Stimulated activated CD8-positive, alpha-beta memory T cell treated with anti-CD3 and anti-CD28 coated beads, Interleukin-4, amount 100 ng/mL, for 4 hours (primary cell): ENCODE results near the gene C4A.
A peak's percentile ranks its signal among the peaks of the same experiment; 100 is the strongest.
"Not testable (repeated sequence)": the region's sequence is repeated elsewhere in the genome, so short reads cannot be mapped to it uniquely, and the experiment has no call there.

Experiments
- DNase-seq, 2 donors: peaks; one replicate each; pipeline ENCODE4 v3.0.0-alpha.2; 2020; ENCODE audit warnings: low read depth in 2 of 2, low spot score in 1 of 2

The C4A gene

GRCh38 chr6:31958741-31959739, 22.8 kb upstream of the C4A start, which contains the start of the genes NELFE and SKIC2:
Gene NELFE (minus strand): TSS chr6:31958971. CDS start chr6:31958446, 525 bp downstream.
Gene SKIC2 (plus strand): TSS chr6:31959175. CDS start chr6:31959193, 18 bp downstream.
- DNase-seq = peak; percentile 96

- DNase-seq = no peak
These were observed 20.2 kb upstream of the C4A start for GRCh38 chr6:31961616-31962015.

GRCh38 chr6:31963921-31964320, 17.9 kb upstream of the C4A start:
- no peak for DNase-seq

GRCh38 chr6:31965700-31966099, 16.2 kb upstream of the C4A start:
- DNase-seq = no peak

GRCh38 chr6:31966506-31966905, 15.4 kb upstream of the C4A start:
- DNase-seq = no peak

- DNase-seq = no peak
These were observed 14.6 kb upstream of the C4A start for GRCh38 chr6:31966997-31967925.

GRCh38 chr6:31967926-31968320, 13.9 kb upstream of the C4A start:
- no peak for DNase-seq

- no peak for DNase-seq
These were observed 13.5 kb upstream of the C4A start for GRCh38 chr6:31968326-31968725.

- no peak for DNase-seq
These were observed 12.8 kb upstream of the C4A start for GRCh38 chr6:31968791-31969711.

GRCh38 chr6:31969712-31970603, 11.9 kb upstream of the C4A start:
- DNase-seq = no peak

- no peak for DNase-seq
These were observed 11.1 kb upstream of the C4A start for GRCh38 chr6:31970604-31971271.

- DNase-seq = no peak
These were observed 10.4 kb upstream of the C4A start for GRCh38 chr6:31971279-31971992.

- DNase-seq = peak; percentile 95 to 97
These were observed 9.7 kb upstream of the C4A start, which contains the start of gene DXO for GRCh38 chr6:31971993-31972708. Gene DXO (minus strand): TSS chr6:31972138. CDS start chr6:31971675, 463 bp downstream.

- no peak for DNase-seq
These were observed 9.0 kb upstream of the C4A start for GRCh38 chr6:31972709-31973350.

GRCh38 chr6:31976065-31976464, 5.8 kb upstream of the C4A start:
- DNase-seq = not testable (repeated sequence)

GRCh38 chr6:31977816-31978431, 3.9 kb upstream of the C4A start:
- no peak for DNase-seq

- no peak for DNase-seq
These were observed 3.0 kb upstream of the C4A start for GRCh38 chr6:31978831-31979230.
